Thyroid gland (tissue), 4 donors: ENCODE measurements around the gene SALL2.

Experiments used
- POLR2A ChIP-seq, 2 donors: fragments of 450-650 bp; IDR thresholded peaks; one replicate each; pipeline ENCODE4 v1.6.1; 2017; ENCODE audit warnings: antibody characterized with exemption in 2 of 2, mild to moderate bottlenecking in 2 of 2, moderate library complexity in 1 of 2
- TF ChIP-seq, protein P1 (sequence below), 6 experiments: fragments of 200-600 bp in 3 of 6; fragments of 450-650 bp in 3 of 6; sonication (generic) in 3 of 6; IDR thresholded peaks; one replicate each; pipeline ENCODE4 v1.5.1; 2016 to 2019; ENCODE audit warnings: antibody characterized with exemption in 6 of 6, mild to moderate bottlenecking in 2 of 6, inconsistent platforms in 1 of 6, moderate library complexity in 1 of 6

DNA sequence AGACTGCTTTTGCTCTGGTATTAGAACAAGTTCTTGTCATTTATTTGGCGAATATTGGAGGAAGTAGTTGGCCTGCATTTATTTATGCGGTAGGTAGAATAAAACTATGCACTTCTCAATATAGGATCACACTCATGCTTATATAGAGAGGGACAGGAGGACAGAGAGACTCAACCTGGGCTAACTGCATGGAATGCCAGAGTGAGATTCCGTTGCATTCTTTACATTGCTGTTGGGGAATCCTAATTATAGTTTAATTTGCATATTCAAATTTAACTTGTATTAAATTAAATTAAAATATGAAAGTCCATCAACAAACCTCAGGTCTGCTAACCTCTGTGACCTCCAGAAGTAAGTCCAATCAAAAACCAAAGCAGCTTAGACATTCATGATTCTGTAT, 27.1 kb upstream of the SALL2 start:
- TF ChIP-seq, protein P1, sequence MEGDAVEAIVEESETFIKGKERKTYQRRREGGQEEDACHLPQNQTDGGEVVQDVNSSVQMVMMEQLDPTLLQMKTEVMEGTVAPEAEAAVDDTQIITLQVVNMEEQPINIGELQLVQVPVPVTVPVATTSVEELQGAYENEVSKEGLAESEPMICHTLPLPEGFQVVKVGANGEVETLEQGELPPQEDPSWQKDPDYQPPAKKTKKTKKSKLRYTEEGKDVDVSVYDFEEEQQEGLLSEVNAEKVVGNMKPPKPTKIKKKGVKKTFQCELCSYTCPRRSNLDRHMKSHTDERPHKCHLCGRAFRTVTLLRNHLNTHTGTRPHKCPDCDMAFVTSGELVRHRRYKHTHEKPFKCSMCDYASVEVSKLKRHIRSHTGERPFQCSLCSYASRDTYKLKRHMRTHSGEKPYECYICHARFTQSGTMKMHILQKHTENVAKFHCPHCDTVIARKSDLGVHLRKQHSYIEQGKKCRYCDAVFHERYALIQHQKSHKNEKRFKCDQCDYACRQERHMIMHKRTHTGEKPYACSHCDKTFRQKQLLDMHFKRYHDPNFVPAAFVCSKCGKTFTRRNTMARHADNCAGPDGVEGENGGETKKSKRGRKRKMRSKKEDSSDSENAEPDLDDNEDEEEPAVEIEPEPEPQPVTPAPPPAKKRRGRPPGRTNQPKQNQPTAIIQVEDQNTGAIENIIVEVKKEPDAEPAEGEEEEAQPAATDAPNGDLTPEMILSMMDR (IDR thresholded peaks at IDR 0.05), result no peak
- no peak for TF ChIP-seq POLR2A (IDR thresholded peaks at IDR 0.05)
